NCI-H146 treated with DMSO at 0.1 percent for 48 hours (cell line): ENCODE data around the gene MTMR2.
A peak's percentile ranks its signal among the peaks of the same experiment; 100 is the strongest.

ENCODE experiments used
- DNase-seq: peaks from one replicate; lab custom pipeline; 2025; ENCODE audit not compliant: unreplicated experiment; lab: John Stamatoyannopoulos, UW

The MTMR2 gene

GRCh38 chr11:95918720-95919119 lies 5.2 kb downstream of the MTMR2 start:
- DNase-seq = no peak

GRCh38 chr11:95918056-95918455 lies 5.9 kb downstream of the MTMR2 start:
- no peak for DNase-seq

GRCh38 chr11:95917193-95918036 lies 6.5 kb downstream of the MTMR2 start:
- peak; percentile 91 for DNase-seq

- DNase-seq = no peak
Observed at GRCh38 chr11:95916049-95916448, 7.9 kb downstream of the MTMR2 start.

- no peak for DNase-seq
Observed at GRCh38 chr11:95915051-95915450, 8.9 kb downstream of the MTMR2 start.

- no peak for DNase-seq
Observed at GRCh38 chr11:95913830-95914615, 9.9 kb downstream of the MTMR2 start.

GRCh38 chr11:95912902-95913560 lies 10.9 kb downstream of the MTMR2 start:
- no peak for DNase-seq

- no peak for DNase-seq
Observed at GRCh38 chr11:95911369-95911759, 12.5 kb downstream of the MTMR2 start.

GRCh38 chr11:95910638-95911368 lies 13.1 kb downstream of the MTMR2 start:
- DNase-seq = no peak

GRCh38 chr11:95908826-95909225 lies 15.1 kb downstream of the MTMR2 start:
- DNase-seq = no peak

- DNase-seq = no peak
Observed at GRCh38 chr11:95907476-95907875, 16.4 kb downstream of the MTMR2 start.

- DNase-seq = no peak
Observed at GRCh38 chr11:95904009-95904650, 19.8 kb downstream of the MTMR2 start.

GRCh38 chr11:95898782-95899181 lies 25.1 kb downstream of the MTMR2 start:
- no peak for DNase-seq

- DNase-seq = no peak
Observed at GRCh38 chr11:95897731-95898130, 26.2 kb downstream of the MTMR2 start.

- DNase-seq = no peak
Observed at GRCh38 chr11:95895815-95896214, 28.1 kb downstream of the MTMR2 start.

GRCh38 chr11:95892892-95893570 lies 30.9 kb downstream of the MTMR2 start:
- no peak for DNase-seq

GRCh38 chr11:95892492-95892891 lies 31.4 kb downstream of the MTMR2 start:
- no peak for DNase-seq

GRCh38 chr11:95891423-95892170 lies 32.3 kb downstream of the MTMR2 start:
- no peak for DNase-seq

GRCh38 chr11:95888852-95889251 lies 35.1 kb downstream of the MTMR2 start:
- no peak for DNase-seq
